DMS53 treated with DMSO at 0.1 percent for 48 hours (cell line): ENCODE results near the gene CPPED1.

Experiments
- DNase-seq: peaks from one replicate; lab custom pipeline; 2025; ENCODE audit not compliant: unreplicated experiment; lab: John Stamatoyannopoulos, UW

Gene CPPED1

GRCh38 chr16:12653820-12654392 lies 149.8 kb downstream of the CPPED1 start:
- no peak for DNase-seq

GRCh38 chr16:12652924-12653323 lies 150.8 kb downstream of the CPPED1 start:
- no peak for DNase-seq

GRCh38 chr16:12651765-12652512 lies 151.7 kb downstream of the CPPED1 start:
- no peak for DNase-seq

GRCh38 chr16:12649356-12649755 lies 154.3 kb downstream of the CPPED1 start:
- no peak for DNase-seq

- no peak for DNase-seq
These were observed 157.0 kb downstream of the CPPED1 start for GRCh38 chr16:12646490-12647274.

- DNase-seq = no peak
These were observed 157.6 kb downstream of the CPPED1 start for GRCh38 chr16:12646098-12646489.

- DNase-seq = no peak
These were observed 160.6 kb downstream of the CPPED1 start for GRCh38 chr16:12643034-12643455.

- DNase-seq = no peak
These were observed 164.6 kb downstream of the CPPED1 start for GRCh38 chr16:12639044-12639443.

- no peak for DNase-seq
These were observed 166.7 kb downstream of the CPPED1 start for GRCh38 chr16:12637002-12637401.

GRCh38 chr16:12629271-12629670 lies 174.4 kb downstream of the CPPED1 start:
- no peak for DNase-seq

- no peak for DNase-seq
These were observed 175.2 kb downstream of the CPPED1 start for GRCh38 chr16:12628536-12628935.

GRCh38 chr16:12627394-12627793 lies 176.3 kb downstream of the CPPED1 start:
- no peak for DNase-seq

GRCh38 chr16:12626411-12626810 lies 177.3 kb downstream of the CPPED1 start:
- DNase-seq = no peak

- no peak for DNase-seq
These were observed 178.0 kb downstream of the CPPED1 start for GRCh38 chr16:12625716-12626115.

- DNase-seq = no peak
These were observed 178.6 kb downstream of the CPPED1 start for GRCh38 chr16:12625068-12625467.

GRCh38 chr16:12620150-12620549 lies 183.5 kb downstream of the CPPED1 start:
- DNase-seq = no peak

GRCh38 chr16:12618515-12618914 lies 185.2 kb downstream of the CPPED1 start:
- DNase-seq = no peak

GRCh38 chr16:12617401-12617819 lies 186.3 kb downstream of the CPPED1 start:
- DNase-seq = no peak

GRCh38 chr16:12614662-12615278 lies 188.9 kb downstream of the CPPED1 start:
- DNase-seq = no peak

- no peak for DNase-seq
These were observed 189.6 kb downstream of the CPPED1 start for GRCh38 chr16:12613992-12614661.
